ENCODE results near the gene UBE2D1. TPM values are rescaled to one million over a fixed set of nuclear protein-coding genes. Genes with fewer than 3 reads are reported as not detected.

UBE2D1 gene
- total and polyA plus RNA-seq, 5 experiments from 2014 or later: 10.2 to 17.3 (median 15.4) TPM

DNA sequence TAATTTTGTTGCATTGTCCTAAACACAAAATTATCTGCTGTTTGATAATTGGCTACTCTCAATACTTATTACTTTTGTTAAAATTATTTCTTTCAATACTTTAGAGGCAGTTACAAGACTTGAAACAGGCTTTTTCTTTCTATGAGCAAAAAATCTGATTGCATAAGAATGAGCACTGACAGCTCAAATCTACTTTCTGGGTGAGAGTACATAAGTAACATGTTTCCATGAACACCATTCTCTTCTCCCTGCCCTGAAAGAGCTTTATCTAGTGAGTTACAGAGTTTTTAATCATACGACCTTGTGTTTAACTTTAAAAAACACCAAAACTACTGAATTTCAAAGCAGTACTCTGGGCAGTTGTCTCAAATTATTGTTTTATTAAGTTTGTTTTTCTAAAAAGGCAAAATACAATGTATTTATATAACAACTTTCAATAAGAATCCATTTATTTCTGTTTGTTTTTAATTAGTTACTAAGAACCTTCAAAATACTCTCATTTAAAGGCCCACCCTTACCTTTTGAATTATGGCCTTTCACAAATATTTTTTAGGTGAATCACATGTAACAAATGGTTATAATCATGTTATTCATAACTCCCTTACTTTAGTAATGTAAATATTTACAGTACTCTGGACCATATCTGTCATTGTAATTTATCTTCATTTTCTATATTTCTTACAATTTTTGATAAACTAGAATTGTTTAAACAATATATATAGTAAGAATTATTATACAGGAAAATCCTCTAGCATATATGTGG is 27.4 kb downstream of the UBE2D1 start:
- no peak overlapping the region for H3K4me3 Mint-ChIP-seq
- H3K4me1 Mint-ChIP-seq: peaks cover 13 to 39% (median 21%) of the 10 kb centered on the region in 4 donors
- no peaks in the 10 kb centered on the region for H3K27me3 Mint-ChIP-seq
- H3K9me3 Mint-ChIP-seq: no peaks in the 10 kb centered on the region
- DNase-seq (no peak), ATAC-seq (no peak)
- POLR2A ChIA-PET: no interaction called here
- no peak overlapping the region for H3K27ac Mint-ChIP-seq
- peaks cover 0 to 34% (median 19%) of the 10 kb centered on the region in 3 donors for H3K36me3 Mint-ChIP-seq

DNA sequence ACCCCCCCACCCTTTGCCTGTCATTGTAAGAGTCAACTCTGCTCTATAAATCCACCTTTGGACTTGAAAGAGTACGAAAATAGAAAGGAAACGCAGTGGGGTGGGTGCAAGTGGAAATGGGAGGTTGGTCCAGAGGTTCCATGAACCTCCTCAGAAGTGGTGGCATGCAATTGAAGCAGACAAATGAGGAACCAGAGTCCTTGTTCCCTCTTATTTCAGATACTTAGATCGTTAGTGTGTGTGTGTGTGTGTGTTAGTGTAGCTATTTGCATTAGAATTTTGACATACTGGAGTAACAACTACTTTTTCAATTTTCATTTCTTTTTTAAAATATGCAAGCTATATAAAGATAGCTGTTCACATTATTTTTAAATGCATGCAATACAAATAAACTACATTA is 32.3 kb downstream of the UBE2D1 start:
- no peaks in the 10 kb centered on the region for H3K9me3 Mint-ChIP-seq
- H3K27me3 Mint-ChIP-seq: no peaks in the 10 kb centered on the region
- no peak for ATAC-seq
- no peak overlapping the region for H3K4me3 Mint-ChIP-seq
- DNase-seq: no peak
- H3K4me1 Mint-ChIP-seq: no peaks in the 10 kb centered on the region
- H3K27ac Mint-ChIP-seq: no peak overlapping the region
- H3K36me3 Mint-ChIP-seq: peaks cover 0 to 37% (median 10%) of the 10 kb centered on the region in 3 donors
- POLR2A ChIA-PET: no interaction called here

DNA sequence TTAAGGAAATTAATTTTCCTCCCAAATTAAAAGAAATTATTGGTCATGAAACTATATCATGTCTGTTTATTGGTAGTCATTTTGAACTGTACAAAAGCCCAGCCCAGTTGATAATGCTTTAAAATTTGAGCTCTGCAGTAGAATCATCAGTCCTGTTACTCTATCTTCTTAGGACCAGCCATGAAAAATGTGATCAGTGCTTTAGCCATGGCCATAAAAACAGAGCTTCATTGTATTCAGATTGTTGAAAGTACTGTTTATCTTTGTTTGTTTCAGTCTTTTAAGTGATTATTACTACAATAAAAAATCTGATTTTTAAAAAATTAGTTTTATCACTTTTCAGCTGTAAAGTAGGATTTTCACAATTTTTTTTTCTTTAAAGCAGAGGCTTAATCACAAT is 36.7 kb downstream of the UBE2D1 start:
- no peaks in the 10 kb centered on the region for H3K27me3 Mint-ChIP-seq
- no peak overlapping the region for H3K27ac Mint-ChIP-seq
- no peaks in the 10 kb centered on the region for H3K4me1 Mint-ChIP-seq
- H3K4me3 Mint-ChIP-seq: no peak overlapping the region
- H3K36me3 Mint-ChIP-seq: peaks cover 0 to 14% (median 0%) of the 10 kb centered on the region in 3 donors
- POLR2A ChIA-PET: interaction anchor here (0.5 kb wide), 1 partner anchor 11 kb away, joined by 3 read pairs; no protein-coding TSS in a partner anchor
- ATAC-seq: no peak
- no peak for DNase-seq
- H3K9me3 Mint-ChIP-seq: peaks cover 0 to 2% (median 0%) of the 10 kb centered on the region in 9 donors

DNA sequence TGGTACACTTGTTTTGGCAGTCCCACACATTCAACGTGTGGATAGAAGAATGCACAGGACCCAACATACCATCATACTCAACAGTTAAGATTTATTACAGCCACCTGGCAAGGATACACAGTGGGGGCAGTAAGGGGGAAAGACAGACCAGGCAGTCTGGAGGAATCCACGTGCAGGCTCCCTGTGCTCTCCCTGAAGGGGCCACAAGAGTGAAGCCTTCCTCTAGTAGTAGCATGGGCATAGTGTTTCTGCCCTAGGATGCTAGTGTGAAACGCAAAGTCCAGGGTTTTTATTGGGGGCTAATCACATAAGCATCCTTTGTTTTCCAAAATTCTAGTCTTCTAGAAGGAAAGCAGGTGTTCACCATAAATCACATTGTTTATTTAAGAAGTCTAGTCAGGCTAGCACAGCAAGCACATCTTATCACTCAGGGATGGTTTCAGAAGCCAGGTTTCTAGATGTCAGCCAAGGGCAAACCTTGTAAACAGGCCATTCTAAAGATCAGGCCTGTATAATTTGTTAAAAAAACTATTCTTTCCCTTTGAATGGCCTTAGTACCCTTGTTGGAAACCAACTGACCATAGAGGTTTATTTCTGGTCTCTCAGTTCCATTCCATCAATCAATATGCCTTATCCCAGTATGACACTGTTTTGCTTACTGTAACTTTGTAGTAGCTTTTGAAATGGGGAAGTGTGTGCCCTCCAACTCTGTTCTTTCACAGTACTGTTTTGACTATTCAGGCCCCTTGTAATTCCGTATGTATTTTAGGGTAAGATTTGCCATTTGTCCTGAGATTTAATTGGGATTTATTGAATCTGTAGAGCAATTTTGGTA is 38.0 kb downstream of the UBE2D1 start:
- Mint-ChIP-seq H3K4me1 (no peaks in the 10 kb centered on the region), H3K9me3 (peaks cover 0 to 2% (median 0%) of the 10 kb centered on the region in 9 donors), H3K36me3 (peaks cover 0 to 7% (median 0%) of the 10 kb centered on the region in 3 donors), H3K27me3 (no peaks in the 10 kb centered on the region), H3K27ac (peak overlapping the region in 1 of 10 donors; percentile 5), H3K4me3 (no peak overlapping the region)
- ATAC-seq (no peak), DNase-seq (no peak)
- POLR2A ChIA-PET: no interaction called here

DNA sequence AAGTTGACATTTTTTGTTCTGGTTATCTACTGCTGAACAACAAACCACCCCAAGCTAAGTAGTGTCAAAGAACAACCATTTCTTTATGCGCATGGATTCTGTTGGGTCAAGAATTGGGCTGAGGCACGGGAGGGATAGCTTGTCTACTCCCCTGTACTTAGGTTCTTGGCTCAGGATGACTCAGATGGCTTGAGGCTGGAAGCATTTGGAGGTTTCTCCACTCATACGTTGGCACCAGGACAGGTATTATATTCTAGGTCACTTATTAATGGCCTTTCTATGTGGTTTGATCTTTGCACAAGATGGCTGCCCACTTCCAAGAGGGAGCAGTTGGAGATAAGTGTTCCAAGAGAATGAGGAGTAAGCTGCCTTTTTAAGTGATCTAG is 38.6 kb downstream of the UBE2D1 start:
- no peaks in the 10 kb centered on the region for H3K27me3 Mint-ChIP-seq
- no peaks in the 10 kb centered on the region for H3K4me1 Mint-ChIP-seq
- POLR2A ChIA-PET: no interaction called here
- no peak for DNase-seq
- H3K9me3 Mint-ChIP-seq: peaks cover 0 to 2% (median 0%) of the 10 kb centered on the region in 9 donors
- H3K4me3 Mint-ChIP-seq: no peak overlapping the region
- peaks cover 0 to 6% (median 0%) of the 10 kb centered on the region in 3 donors for H3K36me3 Mint-ChIP-seq
- no peak for ATAC-seq
- H3K27ac Mint-ChIP-seq: no peak overlapping the region

DNA sequence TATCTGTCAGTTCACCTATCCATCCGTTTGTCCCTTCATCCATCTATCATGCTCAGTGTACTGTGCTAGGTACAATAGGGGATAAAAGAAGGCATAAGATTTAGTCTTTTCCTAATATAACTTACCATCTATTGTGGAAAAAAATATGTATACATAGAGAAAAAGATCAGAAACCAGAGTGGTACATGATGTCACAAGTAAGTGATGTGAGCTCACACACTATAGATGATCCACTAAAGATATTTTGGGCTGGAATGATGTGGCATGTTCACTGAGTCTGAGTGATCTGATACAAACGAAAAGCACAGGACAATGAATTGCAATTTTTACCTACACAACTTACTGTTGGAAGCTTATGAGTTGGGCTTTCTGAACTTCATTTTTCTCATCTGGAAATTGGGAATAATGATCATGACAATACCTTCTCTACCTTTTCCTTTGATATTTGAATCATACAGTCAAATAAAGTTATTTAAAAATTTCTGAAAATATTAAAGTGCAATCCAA is 47.7 kb downstream of the UBE2D1 start:
- Mint-ChIP-seq H3K36me3 (peaks cover 0 to 10% (median 0%) of the 10 kb centered on the region in 3 donors), H3K4me1 (peaks cover 19 to 44% (median 38%) of the 10 kb centered on the region in 4 donors), H3K9me3 (no peaks in the 10 kb centered on the region), H3K4me3 (no peak overlapping the region), H3K27ac (peak overlapping the region in 2 of 10 donors; percentile 5 to 97), H3K27me3 (no peaks in the 10 kb centered on the region)
- POLR2A ChIA-PET: no interaction called here
- DNase-seq (no peak), ATAC-seq (no peak)

DNA sequence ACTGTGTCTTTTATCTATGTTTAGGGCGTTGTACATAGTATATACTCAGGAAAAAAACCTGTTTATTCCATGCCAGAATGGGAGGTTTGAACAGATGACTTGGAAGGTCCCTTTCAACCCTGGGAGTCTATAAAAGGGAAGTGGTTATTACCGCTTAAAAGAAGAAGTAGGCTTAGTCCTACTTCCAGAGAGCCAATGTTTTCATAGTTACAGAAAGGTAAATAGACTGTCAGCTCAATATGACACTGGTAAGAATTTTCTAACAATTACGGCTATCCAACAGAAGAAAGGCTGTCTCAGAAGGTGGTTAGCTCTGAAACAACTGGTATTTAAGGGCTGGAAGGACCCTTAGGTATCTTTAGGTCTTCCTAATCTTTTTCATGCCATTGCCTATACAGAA is 49.3 kb downstream of the UBE2D1 start:
- DNase-seq (peak in 5 of 10 donors; percentile 11 to 73 (median 57)), ATAC-seq (peak; percentile 53 to 69)
- POLR2A ChIA-PET: interaction anchor here (1.6 to 2.6 kb wide), 4 partner anchors 41 to 116 kb away, joined by 6 to 39 read pairs (median 24); partner anchors contain the start of genes CISD1, IPMK and UBE2D1
- peaks cover 0 to 26% (median 4%) of the 10 kb centered on the region in 3 donors for H3K36me3 Mint-ChIP-seq
- peak overlapping the region; percentile 91 to 100 (median 98) for H3K4me3 Mint-ChIP-seq
- no peaks in the 10 kb centered on the region for H3K27me3 Mint-ChIP-seq
- H3K9me3 Mint-ChIP-seq: no peaks in the 10 kb centered on the region
- H3K4me1 Mint-ChIP-seq: peaks cover 18 to 51% (median 44%) of the 10 kb centered on the region in 4 donors
- H3K27ac Mint-ChIP-seq: peak overlapping the region; percentile 44 to 99 (median 96)

DNA sequence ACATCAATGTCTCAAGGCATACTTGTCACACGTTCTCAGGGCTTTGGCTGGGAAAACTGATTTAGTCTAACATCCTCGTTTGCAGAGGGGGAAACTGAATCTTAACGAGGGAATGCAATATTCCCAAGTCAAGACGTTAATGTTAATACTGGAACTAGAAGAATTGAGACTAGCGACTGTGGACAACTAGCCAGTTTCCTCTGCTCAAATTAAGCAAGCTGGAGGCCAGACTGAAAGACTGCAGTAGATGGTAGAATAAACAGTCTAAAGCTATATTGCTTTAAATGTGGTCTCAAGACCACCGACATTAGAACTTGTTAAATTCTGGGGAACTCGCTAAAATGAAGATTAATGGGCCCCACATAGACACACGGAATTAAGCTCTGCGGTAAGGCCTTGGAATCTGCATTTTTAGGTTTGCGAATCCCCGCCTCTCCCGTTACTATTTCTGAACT is 49.8 kb downstream of the UBE2D1 start:
- Mint-ChIP-seq H3K4me3 (peak overlapping the region; percentile 91 to 100 (median 98)), H3K9me3 (no peaks in the 10 kb centered on the region), H3K36me3 (peaks cover 0 to 31% (median 7%) of the 10 kb centered on the region in 3 donors), H3K27ac (peak overlapping the region; percentile 44 to 99 (median 96)), H3K27me3 (no peaks in the 10 kb centered on the region), H3K4me1 (peaks cover 16 to 53% (median 47%) of the 10 kb centered on the region in 4 donors)
- ATAC-seq (peak; percentile 1 to 6), DNase-seq (peak in 1 of 10 donors; percentile 17)
- POLR2A ChIA-PET: interaction anchor here (0.7 to 2.6 kb wide), 7 partner anchors 24 to 117 kb away, joined by 3 to 39 read pairs (median 6); partner anchors contain the start of genes CISD1, IPMK and UBE2D1

DNA sequence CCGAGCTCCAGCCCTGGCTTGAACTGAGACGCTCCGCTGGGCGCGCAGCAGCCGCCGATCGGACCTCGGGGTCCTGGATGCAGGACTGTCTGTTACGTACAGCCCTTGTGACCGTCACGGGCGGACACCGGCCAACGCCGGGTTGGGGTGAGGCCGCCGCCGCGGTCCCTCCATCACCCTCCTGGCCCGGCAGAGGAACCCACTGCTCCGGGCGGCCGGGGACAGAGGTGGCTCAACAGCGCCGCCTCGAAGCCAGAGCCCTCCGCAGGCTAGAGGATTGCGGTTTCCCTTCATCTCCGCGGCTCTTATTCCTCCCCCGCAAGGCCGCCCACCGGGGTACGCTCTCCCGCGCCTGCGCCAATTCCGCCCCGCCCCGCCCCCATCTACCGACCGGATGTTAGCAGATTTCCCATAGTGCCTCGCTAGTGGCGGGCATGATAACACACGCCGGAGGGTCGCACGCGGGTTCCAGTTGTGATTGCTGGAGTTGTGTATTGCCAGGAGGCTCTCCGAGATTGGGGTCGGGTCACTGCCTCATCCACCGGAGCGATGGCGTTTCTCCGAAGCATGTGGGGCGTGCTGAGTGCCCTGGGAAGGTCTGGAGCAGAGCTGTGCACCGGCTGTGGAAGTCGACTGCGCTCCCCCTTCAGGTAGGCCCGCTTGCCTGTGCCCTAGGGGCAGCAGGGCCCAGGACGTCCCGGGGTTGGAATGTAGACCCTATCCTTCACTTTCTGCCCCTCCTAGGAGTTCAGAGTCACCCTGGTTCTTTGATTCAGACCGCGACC is 50.4 kb downstream of the UBE2D1 start, which contains the start of gene TFAM:
Gene TFAM, plus strand, starts transcription at position 412 of the 785 bp plus-strand sequence. Its CDS starts 138 bp downstream, at position 550.
- Mint-ChIP-seq H3K4me3 (peak within 1 kb of the TSS; percentile 91 to 100 (median 98)), H3K27ac (peak within 1 kb of the TSS; percentile 90 to 99 (median 97)), H3K9me3 (no peaks in the 10 kb centered on the region), H3K36me3 (peaks cover 0 to 37% (median 11%) of the 10 kb centered on the region in 3 donors), H3K4me1 (peaks cover 16 to 58% (median 54%) of the 10 kb centered on the region in 4 donors), H3K27me3 (no peaks in the 10 kb centered on the region)
- POLR2A ChIA-PET: interaction anchor here (0.7 to 2.6 kb wide), 7 partner anchors 24 to 117 kb away, joined by 3 to 39 read pairs (median 6); partner anchors contain the start of genes CISD1, IPMK and UBE2D1
- peak; percentile 80 to 85 for ATAC-seq
- DNase-seq: peak; percentile 92 to 97 (median 95)

DNA sequence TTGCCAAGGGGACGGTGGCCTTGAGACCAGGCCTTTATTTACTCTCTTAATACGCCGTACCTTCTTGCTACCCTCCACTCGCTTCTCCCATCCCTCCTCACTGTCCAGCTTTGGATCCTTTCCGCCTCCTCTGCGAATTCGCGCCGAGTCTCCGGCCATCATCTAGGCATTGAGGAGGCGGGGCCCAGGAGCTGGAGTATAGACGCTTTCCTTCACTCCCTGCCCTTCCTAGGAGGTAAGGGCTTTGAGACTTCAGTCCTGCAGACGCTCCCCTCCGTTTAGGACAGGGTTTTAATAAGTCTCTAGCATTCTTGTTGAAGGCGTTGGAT is 50.9 kb downstream of the UBE2D1 start:
- H3K27me3 Mint-ChIP-seq: no peaks in the 10 kb centered on the region
- no peak for DNase-seq
- POLR2A ChIA-PET: interaction anchor here (1.8 to 2.6 kb wide), 4 partner anchors 49 to 118 kb away, joined by 3 to 39 read pairs (median 24); partner anchors contain the start of genes CISD1, IPMK and UBE2D1
- H3K9me3 Mint-ChIP-seq: no peaks in the 10 kb centered on the region
- H3K27ac Mint-ChIP-seq: peak overlapping the region; percentile 90 to 99 (median 97)
- peaks cover 0 to 41% (median 11%) of the 10 kb centered on the region in 3 donors for H3K36me3 Mint-ChIP-seq
- ATAC-seq: no peak
- peaks cover 16 to 61% (median 56%) of the 10 kb centered on the region in 4 donors for H3K4me1 Mint-ChIP-seq
- peak overlapping the region; percentile 91 to 100 (median 98) for H3K4me3 Mint-ChIP-seq

DNA sequence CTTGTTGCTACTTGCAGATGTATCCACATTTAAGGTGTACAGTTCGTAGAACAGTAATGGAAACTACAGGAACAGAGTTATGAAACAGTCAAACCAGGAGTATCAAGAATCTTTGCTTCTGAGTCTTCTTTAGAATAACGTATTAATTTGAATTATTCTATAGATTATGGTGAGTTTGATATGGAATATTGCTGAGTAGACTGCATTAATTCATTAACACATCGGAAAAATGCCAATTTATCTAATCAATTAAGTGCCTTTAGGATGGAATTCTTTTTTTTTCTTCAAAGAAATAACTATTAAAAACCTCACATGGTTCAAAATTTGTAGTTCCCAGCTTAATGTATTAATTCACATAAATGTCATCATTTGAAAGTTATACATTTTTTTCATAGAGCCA is 54.2 kb downstream of the UBE2D1 start:
- Mint-ChIP-seq H3K36me3 (peaks cover 0 to 70% (median 16%) of the 10 kb centered on the region in 3 donors), H3K4me3 (peak overlapping the region in 2 of 10 donors; percentile 4 to 11), H3K27me3 (no peaks in the 10 kb centered on the region), H3K4me1 (peaks cover 17 to 65% (median 61%) of the 10 kb centered on the region in 4 donors), H3K27ac (no peak overlapping the region), H3K9me3 (no peaks in the 10 kb centered on the region)
- no peak for DNase-seq
- ATAC-seq: no peak
- POLR2A ChIA-PET: no interaction called here

Data from naive thymus-derived CD8-positive, alpha-beta T cell (primary cell).